Loucy (cell line): ENCODE measurements around the gene HAUS3.

ENCODE experiments used
- H2AFZ ChIP-seq: fragments of 200-600 bp; sonication (generic); 2 replicates; pipeline ENCODE4 v1.6.0; 2016; ENCODE audit warnings: antibody characterized with exemption, mild to moderate bottlenecking, low read length, moderate library complexity
- H3F3A ChIP-seq: fragments of 200-600 bp; 2 replicates; pipeline ENCODE4 v1.6.0; 2016; ENCODE audit warnings: antibody characterized with exemption, low read depth, mild to moderate bottlenecking
- H3K27me3 ChIP-seq: fragments of 200-600 bp; sonication (generic); 2 replicates; pipeline ENCODE4 v1.6.1; 2014; ENCODE audit warnings: low read length, mild to moderate bottlenecking; ENCODE audit not compliant: insufficient read depth, poor library complexity, severe bottlenecking
- H3K36me3 ChIP-seq: fragments of 200-600 bp; sonication (generic); 2 replicates; pipeline ENCODE4 v1.6.1; 2016; ENCODE audit warnings: low read length; ENCODE audit not compliant: insufficient read depth
- H3K4me1 ChIP-seq: fragments of 200-600 bp; sonication (generic); 2 replicates; pipeline ENCODE4 v1.5.1; 2014; ENCODE audit warnings: low read length, mild to moderate bottlenecking; ENCODE audit not compliant: insufficient read depth, poor library complexity, severe bottlenecking
- H3K4me2 ChIP-seq: fragments of 200-600 bp; sonication (generic); 2 replicates; pipeline ENCODE4 v1.6.0; 2014; ENCODE audit warnings: antibody characterized with exemption, low read length, low read depth, mild to moderate bottlenecking; ENCODE audit not compliant: poor library complexity, severe bottlenecking
- H3K4me3 ChIP-seq: fragments of 200-600 bp; sonication (generic); 2 replicates; pipeline ENCODE4 v1.5.1; 2014; ENCODE audit warnings: low read length, mild to moderate bottlenecking, mixed read lengths; ENCODE audit not compliant: poor library complexity, severe bottlenecking
- H3K79me2 ChIP-seq: fragments of 200-600 bp; sonication (generic); 2 replicates; pipeline ENCODE4 v1.6.1; 2014; ENCODE audit warnings: low read length; ENCODE audit not compliant: insufficient read depth
- H3K9ac ChIP-seq: fragments of 200-600 bp; sonication (generic); 2 replicates; pipeline ENCODE4 v1.6.0; 2014; ENCODE audit warnings: mild to moderate bottlenecking, low read depth, low read length, moderate library complexity; ENCODE audit not compliant: poor library complexity, severe bottlenecking
- H3K9me2 ChIP-seq: fragments of 200-600 bp; sonication (generic); replicated peaks from 2 replicates; pipeline ENCODE4 v1.6.1; 2016; ENCODE audit warnings: low read depth, low read length, mixed read lengths
- H3K9me3 ChIP-seq: fragments of 200-600 bp; sonication (generic); 2 replicates; pipeline ENCODE4 v1.6.1; 2014; ENCODE audit warnings: mild to moderate bottlenecking, antibody characterized with exemption, low read length, low read depth; ENCODE audit not compliant: insufficient read depth
- H4K20me1 ChIP-seq: fragments of 200-600 bp; sonication (generic); 2 replicates; pipeline ENCODE4 v1.6.0; 2014; ENCODE audit warnings: antibody characterized with exemption, low read length, mild to moderate bottlenecking; ENCODE audit not compliant: insufficient read depth, poor library complexity, severe bottlenecking
- EZH2phosphoT487 ChIP-seq: fragments of 200-600 bp; IDR thresholded peaks from 2 replicates; pipeline ENCODE4 v1.6.1; 2018; ENCODE audit warnings: antibody characterized with exemption, mild to moderate bottlenecking, moderate library complexity, borderline replicate concordance
- TF ChIP-seq, protein P1 (sequence below): fragments of 200-600 bp; sonication (generic); conservative IDR thresholded peaks from 2 replicates; pipeline ENCODE4 v1.5.1; 2014; ENCODE audit warnings: mild to moderate bottlenecking, antibody characterized with exemption, low read length

HAUS3 gene

DNA sequence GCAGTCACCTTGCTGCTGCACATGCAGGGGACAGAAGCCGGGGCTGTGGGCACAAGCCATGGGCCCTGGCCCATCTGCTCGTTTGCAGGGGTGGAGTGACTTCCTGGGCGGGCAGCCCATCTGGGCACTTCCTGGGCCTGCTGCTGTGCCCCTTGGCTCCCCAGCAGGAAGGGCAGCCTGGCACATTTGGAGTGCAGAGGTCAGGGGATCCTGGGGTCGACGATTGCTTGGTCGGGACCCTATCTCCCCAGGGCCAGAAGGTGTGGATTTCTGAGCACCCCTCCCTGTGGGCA, 30.9 kb upstream of the HAUS3 start:
- H3K79me2 ChIP-seq = no peaks in the 10 kb centered on the region
- peak overlapping the region; percentile 37 for H3K9ac ChIP-seq
- no peak for TF ChIP-seq EZH2phosphoT487
- TF ChIP-seq, protein P1, sequence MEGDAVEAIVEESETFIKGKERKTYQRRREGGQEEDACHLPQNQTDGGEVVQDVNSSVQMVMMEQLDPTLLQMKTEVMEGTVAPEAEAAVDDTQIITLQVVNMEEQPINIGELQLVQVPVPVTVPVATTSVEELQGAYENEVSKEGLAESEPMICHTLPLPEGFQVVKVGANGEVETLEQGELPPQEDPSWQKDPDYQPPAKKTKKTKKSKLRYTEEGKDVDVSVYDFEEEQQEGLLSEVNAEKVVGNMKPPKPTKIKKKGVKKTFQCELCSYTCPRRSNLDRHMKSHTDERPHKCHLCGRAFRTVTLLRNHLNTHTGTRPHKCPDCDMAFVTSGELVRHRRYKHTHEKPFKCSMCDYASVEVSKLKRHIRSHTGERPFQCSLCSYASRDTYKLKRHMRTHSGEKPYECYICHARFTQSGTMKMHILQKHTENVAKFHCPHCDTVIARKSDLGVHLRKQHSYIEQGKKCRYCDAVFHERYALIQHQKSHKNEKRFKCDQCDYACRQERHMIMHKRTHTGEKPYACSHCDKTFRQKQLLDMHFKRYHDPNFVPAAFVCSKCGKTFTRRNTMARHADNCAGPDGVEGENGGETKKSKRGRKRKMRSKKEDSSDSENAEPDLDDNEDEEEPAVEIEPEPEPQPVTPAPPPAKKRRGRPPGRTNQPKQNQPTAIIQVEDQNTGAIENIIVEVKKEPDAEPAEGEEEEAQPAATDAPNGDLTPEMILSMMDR = no peak

DNA sequence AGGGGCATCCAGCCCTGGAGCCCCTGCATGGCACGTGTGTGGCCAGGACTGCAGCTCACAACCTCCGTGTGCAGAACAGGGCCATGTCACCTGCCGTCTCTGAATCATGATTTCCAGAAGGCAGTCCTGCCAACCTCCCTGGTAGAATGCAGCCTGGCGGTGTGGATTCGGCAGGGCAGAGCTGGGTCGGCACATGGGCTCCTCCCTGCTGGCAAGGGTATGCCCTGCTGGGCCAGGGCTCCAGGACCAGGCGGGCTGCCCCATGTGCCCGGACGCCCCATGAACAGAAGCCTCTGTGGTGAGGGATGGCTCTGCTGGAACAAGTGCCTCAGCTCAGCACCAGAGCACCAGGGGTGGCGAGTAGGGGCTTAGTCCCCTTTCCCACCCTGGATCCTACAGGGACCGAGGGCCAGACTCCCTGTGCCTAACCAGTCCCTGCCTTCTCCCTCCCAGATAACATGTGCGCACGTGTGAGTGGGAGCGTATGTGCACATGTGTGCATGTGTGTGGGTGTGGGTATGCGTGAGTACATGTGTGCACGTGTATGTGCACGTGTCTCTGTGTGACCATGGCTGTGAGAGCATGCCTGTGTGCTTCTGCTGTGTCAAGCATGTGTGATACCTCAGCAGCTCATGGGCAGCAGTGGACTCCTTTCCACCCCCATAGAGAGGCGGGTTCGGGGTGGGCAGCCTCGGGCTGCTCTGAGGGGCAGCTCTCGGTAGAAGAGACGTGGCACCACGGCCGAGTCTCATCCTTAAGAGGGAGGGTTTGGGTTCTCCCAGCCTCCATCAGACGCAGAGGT, 30.3 kb upstream of the HAUS3 start:
- no peaks in the 10 kb centered on the region for H3K9me3 ChIP-seq
- no peaks in the 10 kb centered on the region for H3K79me2 ChIP-seq
- no peaks in the 10 kb centered on the region for H3F3A ChIP-seq
- H3K4me2 ChIP-seq = peak overlapping the region; percentile 48
- H2AFZ ChIP-seq = no peak overlapping the region
- H3K9ac ChIP-seq = peak overlapping the region; percentile 37
- peaks cover 16% of the 10 kb centered on the region for H3K4me1 ChIP-seq
- no peaks in the 10 kb centered on the region for H3K36me3 ChIP-seq
- no peaks in the 10 kb centered on the region for H3K27me3 ChIP-seq
- no peak overlapping the region for H3K4me3 ChIP-seq
- no peaks in the 10 kb centered on the region for H3K9me2 ChIP-seq
- no peak for TF ChIP-seq EZH2phosphoT487
- TF ChIP-seq, protein P1 = no peak
- H4K20me1 ChIP-seq = no peaks in the 10 kb centered on the region

More for the DNA sequence above, 30.9 kb upstream of the HAUS3 start:
- Histone ChIP-seq H3K9me2 (no peaks in the 10 kb centered on the region), H3K4me1 (peaks cover 16% of the 10 kb centered on the region), H3K4me2 (peak overlapping the region; percentile 48), H3F3A (no peaks in the 10 kb centered on the region), H3K4me3 (no peak overlapping the region), H4K20me1 (no peaks in the 10 kb centered on the region), H2AFZ (no peak overlapping the region; the same call in 1 of the 2 replicates), H3K9me3 (no peaks in the 10 kb centered on the region), H3K36me3 (no peaks in the 10 kb centered on the region), H3K27me3 (no peaks in the 10 kb centered on the region)

DNA sequence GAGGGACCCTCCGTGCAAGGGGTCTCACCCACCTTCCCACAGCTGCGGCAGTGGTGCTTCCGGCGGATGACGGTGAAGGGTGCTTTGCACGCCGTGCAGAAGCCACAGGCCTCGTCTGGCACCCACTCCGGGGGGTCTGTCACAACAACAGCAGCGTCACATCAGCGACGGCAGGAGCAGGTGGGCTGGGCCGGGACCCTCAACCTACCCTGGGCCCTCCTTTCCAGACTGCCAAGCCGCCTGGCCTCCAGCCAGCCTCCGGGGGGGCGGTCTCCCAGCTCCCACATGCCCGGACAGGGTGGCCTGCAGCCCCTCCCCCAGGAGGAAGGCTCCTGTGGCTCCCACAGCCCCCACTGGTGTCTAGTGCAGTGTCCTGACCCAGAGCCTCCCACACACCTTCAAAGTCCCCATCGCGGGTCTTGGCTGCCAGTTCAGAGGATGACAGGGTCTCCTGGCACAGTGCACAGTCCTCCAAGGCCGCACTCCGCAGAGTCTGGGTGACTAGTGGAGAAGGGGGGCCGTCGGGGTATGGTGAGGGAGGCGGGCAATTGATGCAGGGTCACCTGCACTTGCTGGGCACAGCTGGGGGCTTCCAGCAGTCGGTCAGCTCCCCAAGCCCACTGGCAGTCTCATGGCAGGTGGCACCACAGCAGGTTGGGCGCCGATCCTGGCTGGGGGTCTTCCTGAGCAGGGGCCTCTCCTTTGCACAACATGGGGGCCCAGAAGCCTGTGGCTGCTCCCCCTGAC, 29.5 kb upstream of the HAUS3 start:
- Histone ChIP-seq H3K36me3 (no peaks in the 10 kb centered on the region), H3K79me2 (no peaks in the 10 kb centered on the region), H2AFZ (no peak overlapping the region), H3K9ac (no peak overlapping the region), H3K9me2 (no peaks in the 10 kb centered on the region), H3K4me3 (no peak overlapping the region), H3K4me1 (peaks cover 16% of the 10 kb centered on the region), H3K27me3 (no peaks in the 10 kb centered on the region), H3K4me2 (no peak overlapping the region), H4K20me1 (no peaks in the 10 kb centered on the region), H3K9me3 (no peaks in the 10 kb centered on the region), H3F3A (no peaks in the 10 kb centered on the region)
- TF ChIP-seq, protein P1 = no peak
- TF ChIP-seq EZH2phosphoT487 = no peak
